OCI-LY3 (cell line): Measurements from ENCODE around the gene PATZ1.

Experiments used
- EZH2phosphoT487 ChIP-seq: fragments of 200-600 bp; shearing (Covaris generic); IDR thresholded peaks from 2 replicates; pipeline ENCODE4 v1.6.1; 2018; ENCODE audit warnings: antibody characterized with exemption, mixed run types, low read depth
- TF ChIP-seq, protein P1 (sequence below): fragments of 200-600, 300-600 bp; sonication (generic); IDR thresholded peaks from 2 replicates; pipeline ENCODE4 v1.5.1; 2014; ENCODE audit warnings: antibody characterized with exemption, low read length, low read depth

DNA sequence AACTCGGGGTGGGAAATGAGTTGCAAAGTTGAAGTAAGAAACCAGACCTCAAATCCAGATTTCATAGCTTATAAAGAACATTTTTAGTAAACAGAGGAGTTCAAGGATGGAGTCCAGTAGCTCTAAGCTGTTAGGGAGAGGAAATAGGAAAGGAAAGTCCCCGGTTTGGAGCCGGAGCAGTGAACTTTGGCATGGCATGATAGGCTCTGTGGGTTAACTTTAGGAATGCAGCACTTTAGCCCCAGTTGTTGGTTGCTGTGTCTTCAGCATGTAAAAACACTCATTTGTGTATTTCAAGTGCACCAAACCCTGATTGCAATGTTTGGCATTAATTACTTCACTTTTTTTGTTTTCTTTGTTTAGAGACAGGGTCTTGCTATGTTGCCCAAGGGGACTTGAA, 45.2 kb downstream of the PATZ1 start:
- TF ChIP-seq, protein P1, sequence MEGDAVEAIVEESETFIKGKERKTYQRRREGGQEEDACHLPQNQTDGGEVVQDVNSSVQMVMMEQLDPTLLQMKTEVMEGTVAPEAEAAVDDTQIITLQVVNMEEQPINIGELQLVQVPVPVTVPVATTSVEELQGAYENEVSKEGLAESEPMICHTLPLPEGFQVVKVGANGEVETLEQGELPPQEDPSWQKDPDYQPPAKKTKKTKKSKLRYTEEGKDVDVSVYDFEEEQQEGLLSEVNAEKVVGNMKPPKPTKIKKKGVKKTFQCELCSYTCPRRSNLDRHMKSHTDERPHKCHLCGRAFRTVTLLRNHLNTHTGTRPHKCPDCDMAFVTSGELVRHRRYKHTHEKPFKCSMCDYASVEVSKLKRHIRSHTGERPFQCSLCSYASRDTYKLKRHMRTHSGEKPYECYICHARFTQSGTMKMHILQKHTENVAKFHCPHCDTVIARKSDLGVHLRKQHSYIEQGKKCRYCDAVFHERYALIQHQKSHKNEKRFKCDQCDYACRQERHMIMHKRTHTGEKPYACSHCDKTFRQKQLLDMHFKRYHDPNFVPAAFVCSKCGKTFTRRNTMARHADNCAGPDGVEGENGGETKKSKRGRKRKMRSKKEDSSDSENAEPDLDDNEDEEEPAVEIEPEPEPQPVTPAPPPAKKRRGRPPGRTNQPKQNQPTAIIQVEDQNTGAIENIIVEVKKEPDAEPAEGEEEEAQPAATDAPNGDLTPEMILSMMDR = no peak
- no peak for TF ChIP-seq EZH2phosphoT487
